ENCODE measurements around the gene DNAH17. TPM values are rescaled to one million over a fixed set of nuclear protein-coding genes. Genes with fewer than 3 reads are reported as not detected.

The DNAH17 gene
- total RNA-seq, 2 donors from 2014 or later, result 0.13 to 0.64 TPM

DNA sequence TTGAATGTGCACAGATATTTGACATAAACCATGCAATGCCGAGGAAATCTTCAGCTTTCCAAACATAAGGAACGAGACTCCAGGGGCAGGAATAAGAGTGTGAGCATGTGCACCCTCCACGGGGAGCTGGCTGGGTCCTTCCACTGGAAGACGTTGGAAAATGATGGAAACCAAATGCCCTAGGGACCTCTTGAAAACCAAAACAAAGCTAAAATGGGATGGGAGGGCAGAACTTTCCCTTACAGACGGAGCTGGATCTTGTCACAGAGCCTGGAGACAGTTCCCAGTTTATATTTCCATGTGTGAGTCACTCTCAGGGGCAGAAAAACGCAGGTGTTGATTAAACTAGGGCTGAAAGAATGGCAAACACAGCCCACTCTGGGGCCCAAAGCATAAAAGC, 34.4 kb upstream of the DNAH17 start:
- Histone ChIP-seq H3K9me3 (ENCODE audit: control insufficient read depth, low read length) (no peaks in the 10 kb centered on the region), H3K27me3 (ENCODE audit: control insufficient read depth, insufficient read depth, low read length, poor library complexity, severe bottlenecking) (no peaks in the 10 kb centered on the region), H3K4me1 (ENCODE audit: control insufficient read depth, insufficient read depth, low read length) (peaks cover 5% of the 10 kb centered on the region), H3K9ac (ENCODE audit: extremely low read depth, low read length, poor library complexity, severe bottlenecking) (no peak overlapping the region), H3K4me3 (ENCODE audit: low read length) (no peak overlapping the region), H3K27ac (ENCODE audit: low read depth, low read length) (no peak overlapping the region), H3K36me3 (ENCODE audit: control insufficient read depth, insufficient read depth, low read length) (no peaks in the 10 kb centered on the region)
- Mint-ChIP-seq H3K36me3 (ENCODE audit: low read depth) (no peaks in the 10 kb centered on the region), H3K4me1 (peaks cover 14% of the 10 kb centered on the region), H3K27ac (no peak overlapping the region), H3K9me3 (peaks cover 2% of the 10 kb centered on the region), H3K4me3 (no peak overlapping the region), H3K27me3 (ENCODE audit: insufficient read depth) (peaks cover 7% of the 10 kb centered on the region)
- no peak for DNase-seq
- TF ChIP-seq, protein P1, sequence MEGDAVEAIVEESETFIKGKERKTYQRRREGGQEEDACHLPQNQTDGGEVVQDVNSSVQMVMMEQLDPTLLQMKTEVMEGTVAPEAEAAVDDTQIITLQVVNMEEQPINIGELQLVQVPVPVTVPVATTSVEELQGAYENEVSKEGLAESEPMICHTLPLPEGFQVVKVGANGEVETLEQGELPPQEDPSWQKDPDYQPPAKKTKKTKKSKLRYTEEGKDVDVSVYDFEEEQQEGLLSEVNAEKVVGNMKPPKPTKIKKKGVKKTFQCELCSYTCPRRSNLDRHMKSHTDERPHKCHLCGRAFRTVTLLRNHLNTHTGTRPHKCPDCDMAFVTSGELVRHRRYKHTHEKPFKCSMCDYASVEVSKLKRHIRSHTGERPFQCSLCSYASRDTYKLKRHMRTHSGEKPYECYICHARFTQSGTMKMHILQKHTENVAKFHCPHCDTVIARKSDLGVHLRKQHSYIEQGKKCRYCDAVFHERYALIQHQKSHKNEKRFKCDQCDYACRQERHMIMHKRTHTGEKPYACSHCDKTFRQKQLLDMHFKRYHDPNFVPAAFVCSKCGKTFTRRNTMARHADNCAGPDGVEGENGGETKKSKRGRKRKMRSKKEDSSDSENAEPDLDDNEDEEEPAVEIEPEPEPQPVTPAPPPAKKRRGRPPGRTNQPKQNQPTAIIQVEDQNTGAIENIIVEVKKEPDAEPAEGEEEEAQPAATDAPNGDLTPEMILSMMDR (conservative IDR thresholded peaks at IDR 0.05), result no peak
- 76 to 83% methylated on average over 6 of the region's 6 CpGs for WGBS, 2 experiments (ENCODE audit: insufficient coverage in 1 of 2, insufficient read length in 1 of 2)

DNA sequence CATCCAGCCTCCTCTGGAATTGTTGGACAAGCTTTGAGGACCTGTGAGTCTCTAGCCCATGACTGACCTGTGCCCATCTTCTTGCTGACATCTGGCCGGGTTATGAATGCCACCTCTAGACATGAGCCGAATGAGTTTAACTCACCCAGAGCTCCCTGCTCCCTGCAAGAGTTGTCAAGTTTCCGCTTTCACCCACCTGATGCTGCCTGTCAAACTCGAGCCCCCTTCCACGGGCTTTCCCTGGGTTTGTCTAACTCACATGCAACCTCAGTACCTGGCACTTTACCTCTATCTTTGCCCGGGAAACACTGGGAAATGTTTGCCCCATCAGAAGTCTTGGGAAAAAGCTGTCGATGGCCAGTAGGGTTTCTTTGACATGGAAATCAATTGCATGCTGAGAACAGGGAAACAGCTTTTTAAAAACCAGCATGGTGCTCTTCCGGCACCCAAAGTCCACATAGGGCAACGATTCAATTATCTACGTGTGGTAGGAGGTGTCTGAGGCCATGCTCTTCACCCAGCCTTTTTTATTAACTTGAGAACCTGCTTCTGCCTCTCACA, 33.8 kb upstream of the DNAH17 start:
- Histone ChIP-seq H3K9ac (ENCODE audit: extremely low read depth, low read length, poor library complexity, severe bottlenecking) (no peak overlapping the region), H3K36me3 (ENCODE audit: control insufficient read depth, insufficient read depth, low read length) (no peaks in the 10 kb centered on the region), H3K27me3 (ENCODE audit: control insufficient read depth, insufficient read depth, low read length, poor library complexity, severe bottlenecking) (no peaks in the 10 kb centered on the region), H3K4me1 (ENCODE audit: control insufficient read depth, insufficient read depth, low read length) (peaks cover 5% of the 10 kb centered on the region), H3K4me3 (ENCODE audit: low read length) (no peak overlapping the region), H3K27ac (ENCODE audit: low read depth, low read length) (no peak overlapping the region), H3K9me3 (ENCODE audit: control insufficient read depth, low read length) (no peaks in the 10 kb centered on the region)
- H3K36me3 Mint-ChIP-seq (ENCODE audit: low read depth), result no peaks in the 10 kb centered on the region
- TF ChIP-seq, protein P1 (conservative IDR thresholded peaks at IDR 0.05), result no peak
- H3K27ac Mint-ChIP-seq, result no peak overlapping the region
- H3K9me3 Mint-ChIP-seq, result peaks cover 2% of the 10 kb centered on the region
- peaks cover 7% of the 10 kb centered on the region for H3K27me3 Mint-ChIP-seq (ENCODE audit: insufficient read depth)
- no peak overlapping the region for H3K4me3 Mint-ChIP-seq
- peaks cover 14% of the 10 kb centered on the region for H3K4me1 Mint-ChIP-seq
- 63 to 64% methylated on average over 7 to 10 of the region's 10 CpGs for WGBS, 2 experiments (ENCODE audit: insufficient coverage in 1 of 2, insufficient read length in 1 of 2)
- peak; percentile 75 for DNase-seq

GRCh38 chr17:78609191-78609641, 32.0 kb upstream of the DNAH17 start:
- Mint-ChIP-seq H3K27me3 (ENCODE audit: insufficient read depth) (peaks cover 7% of the 10 kb centered on the region), H3K36me3 (ENCODE audit: low read depth) (no peaks in the 10 kb centered on the region), H3K27ac (no peak overlapping the region), H3K9me3 (peaks cover 2% of the 10 kb centered on the region), H3K4me1 (peaks cover 14% of the 10 kb centered on the region), H3K4me3 (no peak overlapping the region)
- WGBS, 2 experiments (ENCODE audit: insufficient coverage in 1 of 2, insufficient read length in 1 of 2), result 80 to 91% methylated on average over 8 of the region's 8 CpGs
- Histone ChIP-seq H3K27ac (ENCODE audit: low read depth, low read length) (no peak overlapping the region), H3K9me3 (ENCODE audit: control insufficient read depth, low read length) (no peaks in the 10 kb centered on the region), H3K4me3 (ENCODE audit: low read length) (no peak overlapping the region), H3K9ac (ENCODE audit: extremely low read depth, low read length, poor library complexity, severe bottlenecking) (no peak overlapping the region), H3K27me3 (ENCODE audit: control insufficient read depth, insufficient read depth, low read length, poor library complexity, severe bottlenecking) (no peaks in the 10 kb centered on the region), H3K36me3 (ENCODE audit: control insufficient read depth, insufficient read depth, low read length) (no peaks in the 10 kb centered on the region), H3K4me1 (ENCODE audit: control insufficient read depth, insufficient read depth, low read length) (peaks cover 5% of the 10 kb centered on the region)
- no peak for DNase-seq
- TF ChIP-seq, protein P1 (conservative IDR thresholded peaks at IDR 0.05), result no peak

Measured in endodermal cell (in vitro differentiated cells).